HEK293 (cell line): Measurements from ENCODE around the gene SLC38A3.
A peak's percentile ranks its signal among the peaks of the same experiment; 100 is the strongest.

Source experiments
- BCL11A ChIP-seq: fragments of 450-650 bp; formaldehyde crosslinking; IDR thresholded peaks from 2 replicates; pipeline ENCODE4 v1.5.1; 2016; ENCODE audit warnings: low read depth, missing biosample characterization, missing genetic modification characterization
- ELK4 ChIP-seq: IDR thresholded peaks from 2 replicates; pipeline ENCODE4 v1.6.1; 2011; ENCODE audit warnings: mild to moderate bottlenecking, low read depth, low read length, borderline replicate concordance
- GLI2 ChIP-seq: fragments of 450-650 bp; formaldehyde crosslinking; IDR thresholded peaks from 2 replicates; pipeline ENCODE4; 2017; ENCODE audit warnings: missing biosample characterization, missing genetic modification characterization, low read depth, borderline replicate concordance
- GLI4 ChIP-seq: fragments of 450-650 bp; formaldehyde crosslinking; IDR thresholded peaks from 2 replicates; pipeline ENCODE4 v1.5.1; 2016; ENCODE audit warnings: missing biosample characterization, missing genetic modification characterization
- HOXC10 ChIP-seq: sonication (generic); formaldehyde crosslinking; IDR thresholded peaks from 2 replicates; pipeline ENCODE4 v1.8.1; 2023; ENCODE audit warnings: mild to moderate bottlenecking, missing genetic modification reagents
- KLF1 ChIP-seq: fragments of 450-650 bp; formaldehyde crosslinking; IDR thresholded peaks from 2 replicates; pipeline ENCODE4 v1.5.1; 2016; ENCODE audit warnings: missing biosample characterization, missing genetic modification characterization
- KLF10 ChIP-seq: fragments of 450-650 bp; IDR thresholded peaks from 2 replicates; pipeline ENCODE4 v1.5.1; 2018; ENCODE audit warnings: missing biosample characterization, mild to moderate bottlenecking, missing genetic modification characterization
- KLF16 ChIP-seq: fragments of 450-650 bp; formaldehyde crosslinking; IDR thresholded peaks from 2 replicates; pipeline ENCODE4 v1.5.1; 2017; ENCODE audit warnings: missing biosample characterization, missing genetic modification characterization
- MZF1 ChIP-seq: fragments of 450-650 bp; formaldehyde crosslinking; IDR thresholded peaks from 2 replicates; pipeline ENCODE4 v1.5.1; 2017; ENCODE audit warnings: missing biosample characterization, missing genetic modification characterization, borderline replicate concordance
- PBX3 ChIP-seq: sonication (generic); formaldehyde crosslinking; IDR thresholded peaks from 2 replicates; pipeline ENCODE4 v1.8.1; 2022; ENCODE audit warnings: mild to moderate bottlenecking, moderate library complexity, missing genetic modification reagents
- RBAK ChIP-seq: fragments of 450-650 bp; formaldehyde crosslinking; IDR thresholded peaks from 2 replicates; pipeline ENCODE4 v1.5.1; 2016; ENCODE audit warnings: missing biosample characterization, missing genetic modification characterization
- REPIN1 ChIP-seq: fragments of 450-650 bp; formaldehyde crosslinking; IDR thresholded peaks from 2 replicates; pipeline ENCODE4 v1.5.1; 2017; ENCODE audit warnings: missing biosample characterization, missing genetic modification characterization, low read depth
- SALL2 ChIP-seq: fragments of 450-650 bp; formaldehyde crosslinking; IDR thresholded peaks from 2 replicates; pipeline ENCODE4 v1.5.0; 2017; ENCODE audit warnings: missing biosample characterization, mild to moderate bottlenecking, missing genetic modification characterization, borderline replicate concordance
- ZFHX2 ChIP-seq: fragments of 450-650 bp; formaldehyde crosslinking; conservative IDR thresholded peaks from 2 replicates; pipeline ENCODE4 v1.5.1; 2016; ENCODE audit warnings: missing biosample characterization, missing genetic modification characterization
- ZNF112 ChIP-seq: fragments of 450-650 bp; formaldehyde crosslinking; IDR thresholded peaks from 2 replicates; pipeline ENCODE4 v1.5.0; 2017; ENCODE audit warnings: missing biosample characterization, missing genetic modification characterization
- ZNF114 ChIP-seq: fragments of 450-650 bp; formaldehyde crosslinking; IDR thresholded peaks from 2 replicates; pipeline ENCODE4 v1.5.0; 2017; ENCODE audit warnings: missing biosample characterization, missing genetic modification characterization
- ZNF121 ChIP-seq: fragments of 450-650 bp; formaldehyde crosslinking; IDR thresholded peaks from 2 replicates; pipeline ENCODE4 v1.5.1; 2016; ENCODE audit warnings: missing biosample characterization, missing genetic modification characterization
- ZNF148 ChIP-seq: fragments of 450-650 bp; formaldehyde crosslinking; IDR thresholded peaks from 2 replicates; pipeline ENCODE4 v1.5.0; 2017; ENCODE audit warnings: missing biosample characterization, missing genetic modification characterization, borderline replicate concordance
- ZNF155 ChIP-seq: fragments of 450-650 bp; formaldehyde crosslinking; IDR thresholded peaks from 2 replicates; pipeline ENCODE4 v1.5.1; 2016; ENCODE audit warnings: missing biosample characterization, missing genetic modification characterization
- ZNF157 ChIP-seq: fragments of 450-650 bp; formaldehyde crosslinking; IDR thresholded peaks from 2 replicates; pipeline ENCODE4 v1.5.1; 2016; ENCODE audit warnings: missing biosample characterization, missing genetic modification characterization
- ZNF16 ChIP-seq: fragments of 450-650 bp; formaldehyde crosslinking; IDR thresholded peaks from 2 replicates; pipeline ENCODE4 v1.5.1; 2016; ENCODE audit warnings: low read depth, missing biosample characterization, missing genetic modification characterization
- ZNF184 ChIP-seq: fragments of 450-650 bp; IDR thresholded peaks from 2 replicates; pipeline ENCODE4 v1.5.1; 2018; ENCODE audit warnings: missing biosample characterization, mild to moderate bottlenecking, missing genetic modification characterization
- ZNF248 ChIP-seq: fragments of 450-650 bp; formaldehyde crosslinking; IDR thresholded peaks from 2 replicates; pipeline ENCODE4 v1.5.1; 2017; ENCODE audit warnings: missing biosample characterization, missing genetic modification characterization
- ZNF280D ChIP-seq: fragments of 450-650 bp; formaldehyde crosslinking; IDR thresholded peaks from 2 replicates; pipeline ENCODE4 v1.5.1; 2016; ENCODE audit warnings: missing biosample characterization, missing genetic modification characterization
- ZNF391 ChIP-seq: fragments of 450-650 bp; formaldehyde crosslinking; IDR thresholded peaks from 2 replicates; pipeline ENCODE4 v1.5.1; 2016; ENCODE audit warnings: low read depth, missing biosample characterization, missing genetic modification characterization, borderline replicate concordance
- ZNF416 ChIP-seq: fragments of 450-650 bp; formaldehyde crosslinking; IDR thresholded peaks from 2 replicates; pipeline ENCODE4 v1.5.1; 2016; ENCODE audit warnings: missing biosample characterization, missing genetic modification characterization
- ZNF433 ChIP-seq: fragments of 450-650 bp; formaldehyde crosslinking; IDR thresholded peaks from 2 replicates; pipeline ENCODE4 v1.5.1; 2016; ENCODE audit warnings: missing biosample characterization, missing genetic modification characterization, low read depth
- ZNF501 ChIP-seq: fragments of 450-650 bp; formaldehyde crosslinking; IDR thresholded peaks from 2 replicates; pipeline ENCODE4 v1.5.1; 2016; ENCODE audit warnings: missing biosample characterization, missing genetic modification characterization
- ZNF544 ChIP-seq: fragments of 450-650 bp; formaldehyde crosslinking; IDR thresholded peaks from 2 replicates; pipeline ENCODE4 v1.5.0; 2017; ENCODE audit warnings: missing biosample characterization, missing genetic modification characterization
- ZNF585B ChIP-seq: fragments of 450-650 bp; formaldehyde crosslinking; IDR thresholded peaks from 2 replicates; pipeline ENCODE4 v1.5.1; 2016; ENCODE audit warnings: missing biosample characterization, missing genetic modification characterization
- ZNF629 ChIP-seq: fragments of 450-650 bp; formaldehyde crosslinking; IDR thresholded peaks from 2 replicates; pipeline ENCODE4 v1.5.1; 2017; ENCODE audit warnings: missing biosample characterization, missing genetic modification characterization
- ZNF747 ChIP-seq: fragments of 450-650 bp; formaldehyde crosslinking; IDR thresholded peaks from 2 replicates; pipeline ENCODE4 v1.5.1; 2016; ENCODE audit warnings: missing biosample characterization, missing genetic modification characterization
- ZNF76 ChIP-seq: fragments of 450-650 bp; formaldehyde crosslinking; IDR thresholded peaks from 2 replicates; pipeline ENCODE4; 2016; ENCODE audit warnings: low read depth, missing biosample characterization, missing genetic modification characterization, borderline replicate concordance
- ZNF777 ChIP-seq: fragments of 450-650 bp; formaldehyde crosslinking; IDR thresholded peaks from 2 replicates; pipeline ENCODE4 v1.5.1; 2017; ENCODE audit warnings: missing biosample characterization, missing genetic modification characterization, borderline replicate concordance
- ZNF792 ChIP-seq: fragments of 450-650 bp; formaldehyde crosslinking; IDR thresholded peaks from 2 replicates; pipeline ENCODE4 v1.5.1; 2016; ENCODE audit warnings: missing biosample characterization, missing genetic modification characterization

SLC38A3 gene

GRCh38 chr3:50245831-50246516 is 40.9 kb downstream of the SLC38A3 start (continued):
- no peak for TF ChIP-seq ZNF280D (tag by site-specific recombination)
- no peak for TF ChIP-seq ZNF777 (tag by site-specific recombination)
- no peak for TF ChIP-seq SALL2 (tag by site-specific recombination)
- no peak for TF ChIP-seq ZNF184 (tag by site-specific recombination)
- peak; percentile 66 for TF ChIP-seq ZNF501 (tag by site-specific recombination)
- TF ChIP-seq ZNF155 (tag by site-specific recombination) = no peak
- TF ChIP-seq ELK4 = no peak
- TF ChIP-seq ZNF629 (tag by site-specific recombination) = 0 out of 2 replicates have a peak, but pooled peaks have one; percentile 48
- no peak for TF ChIP-seq ZNF391 (tag by site-specific recombination)
- peak; percentile 57; the same call in 1 of the 2 replicates for TF ChIP-seq KLF16 (tag by site-specific recombination)
- TF ChIP-seq KLF10 (tag by site-specific recombination) = peak; percentile 58; the same call in 1 of the 2 replicates
- no peak for TF ChIP-seq ZNF121 (tag by site-specific recombination)
- no peak for TF ChIP-seq ZNF585B (tag by site-specific recombination)
- no peak for TF ChIP-seq PBX3 (CRISPR knock-in tag)
- peak; percentile 31; the same call in 1 of the 2 replicates for TF ChIP-seq KLF1 (tag by site-specific recombination)
- no peak for TF ChIP-seq ZNF248
- no peak for TF ChIP-seq ZNF157
- TF ChIP-seq ZNF112 (tag by site-specific recombination) = no peak
- no peak for TF ChIP-seq RBAK (tag by site-specific recombination)
- no peak for TF ChIP-seq BCL11A
- no peak for TF ChIP-seq ZNF114 (tag by site-specific recombination)
- TF ChIP-seq ZFHX2 (tag by site-specific recombination) = no peak
- no peak for TF ChIP-seq ZNF747 (tag by site-specific recombination)
- no peak for TF ChIP-seq ZNF416
- TF ChIP-seq ZNF76 (tag by site-specific recombination) = no peak
- TF ChIP-seq HOXC10 (CRISPR knock-in tag) = no peak
- TF ChIP-seq ZNF792 = no peak
- TF ChIP-seq ZNF433 (tag by site-specific recombination) = no peak
- no peak for TF ChIP-seq REPIN1 (tag by site-specific recombination)
- no peak for TF ChIP-seq MZF1
- TF ChIP-seq ZNF148 = no peak
- TF ChIP-seq GLI4 (tag by site-specific recombination) = no peak
- TF ChIP-seq ZNF544 (tag by site-specific recombination) = no peak
- TF ChIP-seq ZNF16 (tag by site-specific recombination) = no peak
- no peak for TF ChIP-seq GLI2 (tag by site-specific recombination)
